Adrenal gland (tissue), 12 donors: ENCODE results near the gene SERPINA4. TPM values are rescaled to one million over a fixed set of nuclear protein-coding genes. Genes with fewer than 3 reads are reported as not detected.
A peak's percentile ranks its signal among the peaks of the same experiment; 100 is the strongest.

Source experiments
- DNase-seq, 7 donors: peaks; one replicate each; pipeline ENCODE4 v3.0.0-alpha.2; 2019 to 2020
- H3K27ac ChIP-seq, 5 donors: fragments of 200-600 bp; sonication (generic) in 4 of 5; 1 replicate in 3 of 5; 2 replicates in 2 of 5; pipeline versions ENCODE4 v1.5.1 to v1.8.0; 2016 to 2020; ENCODE audit warnings: mild to moderate bottlenecking in 1 of 5
- H3K27me3 ChIP-seq: fragments of 200-600 bp; 2 replicates; pipeline ENCODE4 v1.8.0; 2021
- H3K36me3 ChIP-seq, 2 donors: fragments of 200-600 bp; replicated peaks in 1 of 2; 1 replicate in 1 of 2; 2 replicates in 1 of 2; pipeline versions ENCODE4 v1.5.1 to v1.8.0; 2018 to 2022
- H3K4me1 ChIP-seq, 2 donors: fragments of 200-600 bp; replicated peaks in 1 of 2; 1 replicate in 1 of 2; 2 replicates in 1 of 2; pipeline versions ENCODE4 v1.5.1 to v1.8.0; 2018 to 2021
- H3K4me3 ChIP-seq, 4 donors: fragments of 200-600 bp; sonication (generic) in 3 of 4; one replicate each; pipeline ENCODE4 v1.5.1; 2016 to 2018
- H3K9me3 ChIP-seq, 3 donors: fragments of 200-600 bp; sonication (generic) in 1 of 3; replicated peaks in 1 of 3; 1 replicate in 2 of 3; 2 replicates in 1 of 3; pipeline versions ENCODE4 v1.5.1 to v1.8.0; 2016 to 2021
- CTCF ChIP-seq, 6 experiments: fragments of 450-650 bp in 4 of 6; fragments of 200-600 bp in 2 of 6; sonication (generic) in 1 of 6; IDR thresholded peaks; 1 replicate in 5 of 6; 2 replicates in 1 of 6; pipeline versions ENCODE4 v1.5.1 to v1.8.0; 2016 to 2021; ENCODE audit warnings: antibody characterized with exemption in 6 of 6, mild to moderate bottlenecking in 2 of 6, moderate library complexity in 1 of 6
- POLR2A ChIP-seq, 2 donors: fragments of 450-650 bp; IDR thresholded peaks; one replicate each; pipeline ENCODE4 v1.6.1; 2017; ENCODE audit warnings: antibody characterized with exemption in 2 of 2, mild to moderate bottlenecking in 2 of 2, moderate library complexity in 1 of 2
- WGBS, 4 donors: extraction: QIAGEN DNeasy Blood & Tissue Kit in 2 of 4; methylation state at CpG; one replicate each; pipeline versions ENCODE4 v1.1.5 to v1.1.7; 2013 to 2017; 5-methylcytosine and 5-hydroxymethylcytosine counted together
- intact Hi-C, 2 donors: fragments of 100-400 bp; cut with DNase I; formaldehyde crosslinking; loops; one replicate each; pipeline versions ENCODE4 v1.14.1 to v1.15.0; 2022 to 2023
- polyA plus RNA-seq, 3 donors: library from polyadenylated mRNA; stranded (reverse); fragments of 200-250 nt in 2 of 3; fragments of 350-450 nt in 1 of 3; fragmentation: Illumina TruSeq in 1 of 3; extraction: RNeasy Lipid Tissue Mini Kit (QIAGEN cat#74804) in 1 of 3; gene quantifications; one replicate each; pipeline ENCODE4 v1.2.3, GENCODE V29; 2013 to 2014
- total RNA-seq, 9 donors: library from RNA; depleted of rRNA in 4 of 9; stranded (reverse); fragments of >200 nt in 4 of 9; fragments of 120-200 nt in 1 of 9; fragmentation: NEBNext Ultra II Directional in 1 of 9; extraction: Animal tissue kit (Norgen Biotek cat#: 25700) in 1 of 9; gene quantifications; one replicate each; pipeline versions ENCODE4 v1.1.0 to v1.2.4, GENCODE V29; 2013 to 2023
- donor health status: healthy with polysubstance abuse.
- donor health status: Bipolar disorder and iron deficiency.
- donor health status: DM: yes; HTN: yes; CAD: no.
- donor health status: DM: no; HTN: no; CAD: no.
- donor health status: DM: no; HTN: no; CAD: no.
- donor health status: DM: yes; HTN: yes; CAD: no.

Gene SERPINA4
- total and polyA plus RNA-seq, 12 donors: 0.06 to 0.31 (median 0.11) TPM; not detected in 9

GRCh38 chr14:94548999-94549985, 11.9 kb upstream of the SERPINA4 start:
- H3K9me3 ChIP-seq: no peaks in the 10 kb centered on the region
- no peaks in the 10 kb centered on the region for H3K27me3 ChIP-seq
- peak; percentile 29 to 76 (median 60) for DNase-seq
- H3K4me3 ChIP-seq: no peak overlapping the region
- H3K36me3 ChIP-seq: no peaks in the 10 kb centered on the region
- intact Hi-C loops: loop anchor here in 1 of 2 donors (5.0 to 10.0 kb wide), 2 partner anchors 112 to 136 kb away; no protein-coding TSS in a partner anchor
- H3K27ac ChIP-seq: no peak overlapping the region
- 22 to 42% (median 27%) methylated on average over 13 to 24 of the region's 24 CpGs for WGBS, 4 donors
- TF ChIP-seq POLR2A (IDR thresholded peaks at IDR 0.05): no peak
- TF ChIP-seq CTCF (IDR thresholded peaks at IDR 0.05): peak; percentile 60 to 93 (median 73)
- H3K4me1 ChIP-seq: no peaks in the 10 kb centered on the region

GRCh38 chr14:94550041-94550440, 11.2 kb upstream of the SERPINA4 start:
- Histone ChIP-seq H3K9me3 (no peaks in the 10 kb centered on the region), H3K27ac (no peak overlapping the region), H3K4me1 (no peaks in the 10 kb centered on the region), H3K27me3 (no peaks in the 10 kb centered on the region), H3K4me3 (no peak overlapping the region), H3K36me3 (no peaks in the 10 kb centered on the region)
- TF ChIP-seq POLR2A (IDR thresholded peaks at IDR 0.05): no peak
- no peak for TF ChIP-seq CTCF (IDR thresholded peaks at IDR 0.05)
- DNase-seq: peak in 1 of 7 donors; percentile 25
- 62 to 66% (median 65%) methylated on average over 6 to 8 of the region's 8 CpGs for WGBS, 4 donors
- intact Hi-C loops: no loop called here

- Histone ChIP-seq H3K9me3 (no peaks in the 10 kb centered on the region), H3K4me3 (no peak overlapping the region), H3K27ac (no peak overlapping the region), H3K36me3 (no peaks in the 10 kb centered on the region), H3K27me3 (no peaks in the 10 kb centered on the region), H3K4me1 (no peaks in the 10 kb centered on the region)
- intact Hi-C loops: no loop called here
- 79 to 86% (median 82%) methylated on average over 9 of the region's 9 CpGs for WGBS, 4 donors
- no peak for TF ChIP-seq CTCF (IDR thresholded peaks at IDR 0.05)
- peak in 1 of 7 donors; percentile 23 for DNase-seq
These were observed 5.3 kb upstream of the SERPINA4 start for GRCh38 chr14:94555991-94556390.

- H3K4me1 ChIP-seq: no peaks in the 10 kb centered on the region
- no peaks in the 10 kb centered on the region for H3K9me3 ChIP-seq
- intact Hi-C loops: no loop called here
These were observed 3.9 kb upstream of the SERPINA4 start for GRCh38 chr14:94557327-94557726.

More at GRCh38 chr14:94557327-94557726, 3.9 kb upstream of the SERPINA4 start:
- DNase-seq: no peak
- H3K36me3 ChIP-seq: no peaks in the 10 kb centered on the region
- H3K27ac ChIP-seq: no peak overlapping the region
- TF ChIP-seq POLR2A (IDR thresholded peaks at IDR 0.05) (no peak), CTCF (IDR thresholded peaks at IDR 0.05) (no peak)
- WGBS, 4 donors: 86 to 100% (median 98%) methylated on average over 1 of the region's 1 CpG
- H3K27me3 ChIP-seq: no peaks in the 10 kb centered on the region
- H3K4me3 ChIP-seq: no peak overlapping the region
